H1 (cell line): ENCODE measurements around the gene BTBD9. TPM values are rescaled to one million over a fixed set of nuclear protein-coding genes. Genes with fewer than 3 reads are reported as not detected.

ENCODE experiments used
- CTBP2 ChIP-seq: IDR thresholded peaks from 2 replicates; pipeline ENCODE4 v1.7.0; 2011; ENCODE audit warnings: borderline replicate concordance, mild to moderate bottlenecking, moderate library complexity, mixed read lengths, low read length; ENCODE audit not compliant: insufficient read depth, insufficient read length
- polyA plus RNA-seq, 7 experiments: library from polyadenylated mRNA; depleted of rRNA in 3 of 7; stranded (reverse) in 5 of 7; unstranded in 2 of 7; fragments of >200 nt in 5 of 7; fragments of 200-250 nt in 2 of 7; gene quantifications; 1 replicate in 5 of 7; 2 replicates in 1 of 7; 4 replicates in 1 of 7; pipeline versions ENCODE4 v1.2.1 to v1.2.3, GENCODE V29; 2011 to 2013; ENCODE audit warnings: missing spikeins in 2 of 7, mixed read lengths in 2 of 7
- total RNA-seq: library from RNA; stranded (reverse); fragmentation: NEBNext Ultra II Directional; extraction: Animal tissue kit (Norgen Biotek cat#: 25700); gene quantifications from 2 replicates; pipeline ENCODE4 v1.2.1, GENCODE V29; 2021
- TF ChIP-seq, protein P1 (sequence below): IDR thresholded peaks from 2 replicates; pipeline ENCODE4 v1.6.1; 2012; ENCODE audit warnings: inconsistent platforms

BTBD9 gene
- total and polyA plus RNA-seq, 2 of the 8 experiments (the other 6 are each of a cell fraction or from before 2014, with no cell fraction given): 0.92 to 4.1 TPM

DNA sequence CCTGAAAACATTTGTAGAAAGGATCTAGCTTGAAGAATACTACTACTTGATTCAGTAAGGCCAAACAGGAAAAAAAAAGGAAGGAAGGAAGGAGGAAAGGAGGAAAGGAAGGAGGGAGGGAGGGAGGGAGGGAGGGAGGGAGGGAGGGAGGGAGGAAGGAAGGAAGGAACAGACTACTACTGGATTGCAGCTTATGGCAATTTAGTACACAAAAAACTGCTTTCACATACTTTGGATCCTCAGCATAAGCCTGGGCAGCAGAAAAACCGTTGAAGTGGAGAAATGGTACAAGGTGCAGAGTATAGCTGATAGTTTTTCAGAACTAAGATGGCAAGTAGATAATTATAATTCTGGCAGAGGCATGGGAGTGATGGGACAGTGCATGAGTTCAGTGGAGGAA, 201.6 kb downstream of the BTBD9 start (continued):
- TF ChIP-seq, protein P1, sequence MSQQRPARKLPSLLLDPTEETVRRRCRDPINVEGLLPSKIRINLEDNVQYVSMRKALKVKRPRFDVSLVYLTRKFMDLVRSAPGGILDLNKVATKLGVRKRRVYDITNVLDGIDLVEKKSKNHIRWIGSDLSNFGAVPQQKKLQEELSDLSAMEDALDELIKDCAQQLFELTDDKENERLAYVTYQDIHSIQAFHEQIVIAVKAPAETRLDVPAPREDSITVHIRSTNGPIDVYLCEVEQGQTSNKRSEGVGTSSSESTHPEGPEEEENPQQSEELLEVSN: no peak
- no peak for TF ChIP-seq CTBP2
